ENCODE results near the gene NLRP12. TPM values are rescaled to one million over a fixed set of nuclear protein-coding genes. Genes with fewer than 3 reads are reported as not detected.
A peak's percentile ranks its signal among the peaks of the same experiment; 100 is the strongest.
"Not testable (repeated sequence)": the region's sequence is repeated elsewhere in the genome, so short reads cannot be mapped to it uniquely, and the experiment has no call there.

Gene NLRP12
- total and polyA plus RNA-seq, 2 experiments from 2014 or later, result not detected

- Histone ChIP-seq H3K4me1 (ENCODE audit: insufficient read depth) (no peaks in the 10 kb centered on the region), H2AFZ (no peak overlapping the region), H3K9ac (no peak overlapping the region), H3K9me2 (ENCODE audit: insufficient read depth) (no peaks in the 10 kb centered on the region), H3K27ac (no peak overlapping the region), H3K36me3 (ENCODE audit: low read depth) (no peaks in the 10 kb centered on the region), H3K79me2 (ENCODE audit: insufficient read depth) (no peaks in the 10 kb centered on the region), H3F3A (ENCODE audit: insufficient read depth) (no peaks in the 10 kb centered on the region), H4K20me1 (ENCODE audit: insufficient read depth) (no peaks in the 10 kb centered on the region), H3K4me2 (ENCODE audit: unreplicated experiment) (no peak overlapping the region), H3K4me3 (no peak overlapping the region), H3K9me3 (ENCODE audit: low read depth) (no peaks in the 10 kb centered on the region), H3K27me3 (replicated peaks; ENCODE audit: insufficient read depth) (no peaks in the 10 kb centered on the region)
- WGBS, 2 experiments (ENCODE audit: low coverage in 1 of 2, low lambda C conversion rate in 2 of 2, missing lambda C conversion rate in 2 of 2), result 23 to 29% methylated on average over 4 of the region's 4 CpGs
- no peak for DNase-seq
- in situ Hi-C loops (cut with MboI), result no loop called here
- no peak for TF ChIP-seq EZH2phosphoT487 (IDR thresholded peaks at IDR 0.05; ENCODE audit: insufficient read depth, low read depth)
- no peak for TF ChIP-seq EZH2 (IDR thresholded peaks at IDR 0.05; ENCODE audit: insufficient read depth, poor library complexity, severe bottlenecking)
These were observed 50.1 kb downstream of the NLRP12 start for GRCh38 chr19:53773999-53774398.

GRCh38 chr19:53772943-53773342 is 51.2 kb downstream of the NLRP12 start:
- Histone ChIP-seq H3K4me3 (no peak overlapping the region), H3K27ac (no peak overlapping the region), H3K4me1 (ENCODE audit: insufficient read depth) (no peaks in the 10 kb centered on the region), H3K4me2 (ENCODE audit: unreplicated experiment) (peak overlapping the region; percentile 49), H3K79me2 (ENCODE audit: insufficient read depth) (no peaks in the 10 kb centered on the region), H4K20me1 (ENCODE audit: insufficient read depth) (no peaks in the 10 kb centered on the region), H2AFZ (no peak overlapping the region), H3K9me2 (ENCODE audit: insufficient read depth) (no peaks in the 10 kb centered on the region), H3K36me3 (ENCODE audit: low read depth) (no peaks in the 10 kb centered on the region), H3K9ac (no peak overlapping the region), H3K27me3 (replicated peaks; ENCODE audit: insufficient read depth) (no peaks in the 10 kb centered on the region), H3F3A (ENCODE audit: insufficient read depth) (no peaks in the 10 kb centered on the region), H3K9me3 (ENCODE audit: low read depth) (no peaks in the 10 kb centered on the region)
- 1% methylated on average over 5 of the region's 5 CpGs for whole genome bisulfite sequencing, 2 experiments (ENCODE audit: low coverage in 1 of 2, low lambda C conversion rate in 2 of 2, missing lambda C conversion rate in 2 of 2)
- TF ChIP-seq EZH2phosphoT487 (IDR thresholded peaks at IDR 0.05; ENCODE audit: insufficient read depth, low read depth) (no peak), EZH2 (IDR thresholded peaks at IDR 0.05; ENCODE audit: insufficient read depth, poor library complexity, severe bottlenecking) (no peak)
- in situ Hi-C loops (cut with MboI), result no loop called here
- DNase-seq, result peak; percentile 61

GRCh38 chr19:53771144-53771543 is 53.0 kb downstream of the NLRP12 start:
- Histone ChIP-seq H3K4me1 (ENCODE audit: insufficient read depth) (no peaks in the 10 kb centered on the region), H3K27me3 (replicated peaks; ENCODE audit: insufficient read depth) (no peaks in the 10 kb centered on the region), H4K20me1 (ENCODE audit: insufficient read depth) (no peaks in the 10 kb centered on the region), H2AFZ (no peak overlapping the region), H3K9ac (no peak overlapping the region), H3K4me2 (ENCODE audit: unreplicated experiment) (no peak overlapping the region), H3K9me2 (ENCODE audit: insufficient read depth) (no peaks in the 10 kb centered on the region), H3K4me3 (no peak overlapping the region), H3K9me3 (ENCODE audit: low read depth) (no peaks in the 10 kb centered on the region), H3K79me2 (ENCODE audit: insufficient read depth) (no peaks in the 10 kb centered on the region), H3F3A (ENCODE audit: insufficient read depth) (no peaks in the 10 kb centered on the region), H3K36me3 (ENCODE audit: low read depth) (no peaks in the 10 kb centered on the region), H3K27ac (no peak overlapping the region)
- no peak for DNase-seq
- TF ChIP-seq EZH2 (IDR thresholded peaks at IDR 0.05; ENCODE audit: insufficient read depth, poor library complexity, severe bottlenecking) (no peak), EZH2phosphoT487 (IDR thresholded peaks at IDR 0.05; ENCODE audit: insufficient read depth, low read depth) (no peak)
- in situ Hi-C loops (cut with MboI), result no loop called here
- 10 to 12% methylated on average over 4 of the region's 4 CpGs for WGBS, 2 experiments (ENCODE audit: low coverage in 1 of 2, low lambda C conversion rate in 2 of 2, missing lambda C conversion rate in 2 of 2)

- H3F3A ChIP-seq (ENCODE audit: insufficient read depth); in situ Hi-C loops (cut with MboI); DNase-seq; H3K4me2 ChIP-seq (ENCODE audit: unreplicated experiment); H3K36me3 ChIP-seq (ENCODE audit: low read depth); H3K9me2 ChIP-seq (ENCODE audit: insufficient read depth); H3K9me3 ChIP-seq (ENCODE audit: low read depth); H3K79me2 ChIP-seq (ENCODE audit: insufficient read depth); H3K9ac ChIP-seq; H2AFZ ChIP-seq; H3K4me3 ChIP-seq; H3K4me1 ChIP-seq (ENCODE audit: insufficient read depth); H3K27ac ChIP-seq; H4K20me1 ChIP-seq (ENCODE audit: insufficient read depth); H3K27me3 ChIP-seq (replicated peaks; ENCODE audit: insufficient read depth): not testable (repeated sequence)
- 61 to 63% methylated on average over 12 of the region's 12 CpGs for WGBS, 2 experiments (ENCODE audit: low coverage in 1 of 2, low lambda C conversion rate in 2 of 2, missing lambda C conversion rate in 2 of 2)
These were observed 54.3 kb downstream of the NLRP12 start for GRCh38 chr19:53769696-53770309.

- 80 to 81% methylated on average over 26 to 27 of the region's 27 CpGs for WGBS, 2 experiments (ENCODE audit: low coverage in 1 of 2, low lambda C conversion rate in 2 of 2, missing lambda C conversion rate in 2 of 2)
- Histone ChIP-seq H3K27me3 (replicated peaks; ENCODE audit: insufficient read depth) (no peaks in the 10 kb centered on the region), H3K4me2 (ENCODE audit: unreplicated experiment) (no peak overlapping the region), H3K27ac (no peak overlapping the region), H3K4me1 (ENCODE audit: insufficient read depth) (no peaks in the 10 kb centered on the region), H3K9me2 (ENCODE audit: insufficient read depth) (no peaks in the 10 kb centered on the region), H3K9me3 (ENCODE audit: low read depth) (no peaks in the 10 kb centered on the region), H3K36me3 (ENCODE audit: low read depth) (no peaks in the 10 kb centered on the region), H2AFZ (no peak overlapping the region), H3K4me3 (no peak overlapping the region), H3K9ac (no peak overlapping the region), H4K20me1 (ENCODE audit: insufficient read depth) (no peaks in the 10 kb centered on the region), H3F3A (ENCODE audit: insufficient read depth) (no peaks in the 10 kb centered on the region), H3K79me2 (ENCODE audit: insufficient read depth) (no peaks in the 10 kb centered on the region)
- DNase-seq, result no peak
- TF ChIP-seq EZH2phosphoT487 (IDR thresholded peaks at IDR 0.05; ENCODE audit: insufficient read depth, low read depth) (no peak), EZH2 (IDR thresholded peaks at IDR 0.05; ENCODE audit: insufficient read depth, poor library complexity, severe bottlenecking) (no peak)
- in situ Hi-C loops (cut with MboI), result no loop called here
These were observed 55.7 kb downstream of the NLRP12 start for GRCh38 chr19:53768401-53768800.

GRCh38 chr19:53758991-53759390 is 65.1 kb downstream of the NLRP12 start:
- 26 to 30% methylated on average over 2 of the region's 2 CpGs for WGBS, 2 experiments (ENCODE audit: low coverage in 1 of 2, low lambda C conversion rate in 2 of 2, missing lambda C conversion rate in 2 of 2)
- H3K4me3 ChIP-seq; H3F3A ChIP-seq (ENCODE audit: insufficient read depth); H3K27me3 ChIP-seq (replicated peaks; ENCODE audit: insufficient read depth); H4K20me1 ChIP-seq (ENCODE audit: insufficient read depth); H3K9me2 ChIP-seq (ENCODE audit: insufficient read depth); H2AFZ ChIP-seq; H3K4me2 ChIP-seq (ENCODE audit: unreplicated experiment); H3K36me3 ChIP-seq (ENCODE audit: low read depth); in situ Hi-C loops (cut with MboI); H3K27ac ChIP-seq; H3K4me1 ChIP-seq (ENCODE audit: insufficient read depth); H3K9ac ChIP-seq; DNase-seq; H3K9me3 ChIP-seq (ENCODE audit: low read depth); H3K79me2 ChIP-seq (ENCODE audit: insufficient read depth): not testable (repeated sequence)
